Fibroblast of the aortic adventitia (primary cell): Measurements from ENCODE around the gene STYXL1. TPM values are rescaled to one million over a fixed set of nuclear protein-coding genes. Genes with fewer than 3 reads are reported as not detected.

Experiments
- DNase-seq: peaks from one replicate; pipeline ENCODE4 v3.0.0-alpha.2; 2010; ENCODE audit warnings: low read depth
- H3K4me3 ChIP-seq: 2 replicates; pipeline ENCODE4 v1.5.1; 2011; ENCODE audit warnings: low read depth, mild to moderate bottlenecking, control low read depth, low read length, moderate library complexity
- CTCF ChIP-seq: IDR thresholded peaks from 2 replicates; pipeline ENCODE4 v1.5.1; 2011; ENCODE audit warnings: mild to moderate bottlenecking, low read length, control low read depth, inconsistent platforms; ENCODE audit not compliant: insufficient read depth
- total RNA-seq: library from RNA; depleted of rRNA; stranded (reverse); fragments of >200 nt; gene quantifications from 2 replicates; pipeline ENCODE4 v1.2.3, GENCODE V29; 2012; ENCODE audit warnings: low replicate concordance

Gene STYXL1
- total RNA-seq, 1 donor, result 33.2 TPM

GRCh38 chr7:75992083-75992755, 55.6 kb downstream of the STYXL1 start:
- no peak for DNase-seq
- no peak for TF ChIP-seq CTCF
- H3K4me3 ChIP-seq, result no peak overlapping the region

GRCh38 chr7:75991531-75992082, 56.2 kb downstream of the STYXL1 start:
- no peak for TF ChIP-seq CTCF
- DNase-seq, result no peak
- H3K4me3 ChIP-seq, result no peak overlapping the region

- TF ChIP-seq CTCF, result no peak
- peak; percentile 20 for DNase-seq
Measured at GRCh38 chr7:75989500-75990388, 58.1 kb downstream of the STYXL1 start.

GRCh38 chr7:75988568-75989499, 59.0 kb downstream of the STYXL1 start:
- DNase-seq, result no peak
- no peak overlapping the region for H3K4me3 ChIP-seq
- no peak for TF ChIP-seq CTCF

More at GRCh38 chr7:75989500-75990388, 58.1 kb downstream of the STYXL1 start:
- H3K4me3 ChIP-seq, result no peak overlapping the region

GRCh38 chr7:75987805-75988567, 59.8 kb downstream of the STYXL1 start:
- DNase-seq, result no peak
- no peak for TF ChIP-seq CTCF
- H3K4me3 ChIP-seq, result no peak overlapping the region
